SK-N-MC (cell line): ENCODE data around the gene LPXN.
A peak's percentile ranks its signal among the peaks of the same experiment; 100 is the strongest.

Experiments
- DNase-seq: peaks from one replicate; pipeline ENCODE4 v3.0.0-alpha.2; 2011; ENCODE audit warnings: low read depth, low spot score
- H3K27ac ChIP-seq: fragments of 200-600 bp; sonication (generic); 2 replicates; pipeline ENCODE4 v1.5.1; 2016; ENCODE audit warnings: mixed run types
- H3K36me3 ChIP-seq: fragments of 200-600 bp; sonication (generic); 2 replicates; pipeline ENCODE4 v1.6.1; 2017; ENCODE audit warnings: antibody characterized with exemption, low read length, mixed read lengths; ENCODE audit not compliant: insufficient read depth
- H3K4me3 ChIP-seq: fragments of 200-600 bp; sonication (generic); 2 replicates; pipeline ENCODE4 v1.5.1; 2016
- H3K9ac ChIP-seq: fragments of 200-600 bp; sonication (generic); 2 replicates; pipeline ENCODE4 v1.8.0; 2017; ENCODE audit warnings: mixed run types, mixed read lengths; ENCODE audit not compliant: insufficient read length
- H3K9me3 ChIP-seq: fragments of 200-600 bp; sonication (generic); 2 replicates; pipeline ENCODE4 v1.6.1; 2017; ENCODE audit warnings: low read depth, mild to moderate bottlenecking, antibody characterized with exemption, low read length, moderate library complexity, mixed read lengths
- EZH2 ChIP-seq: fragments of 200-600 bp; sonication (generic); IDR thresholded peaks from one replicate; pipeline ENCODE4 v1.6.1; 2017; ENCODE audit warnings: antibody characterized with exemption
- FOXP2 ChIP-seq: optimal IDR thresholded peaks from 2 replicates; pipeline ENCODE3; 2011; ENCODE audit warnings: mild to moderate bottlenecking, moderate library complexity; ENCODE audit not compliant: insufficient read depth; ENCODE audit errors: extremely low read length, control extremely low read depth
- POLR2AphosphoS5 ChIP-seq: IDR thresholded peaks from 2 replicates; pipeline ENCODE4 v1.6.1; 2012; ENCODE audit warnings: mild to moderate bottlenecking, low read depth, low read length, borderline replicate concordance

Gene LPXN

DNA sequence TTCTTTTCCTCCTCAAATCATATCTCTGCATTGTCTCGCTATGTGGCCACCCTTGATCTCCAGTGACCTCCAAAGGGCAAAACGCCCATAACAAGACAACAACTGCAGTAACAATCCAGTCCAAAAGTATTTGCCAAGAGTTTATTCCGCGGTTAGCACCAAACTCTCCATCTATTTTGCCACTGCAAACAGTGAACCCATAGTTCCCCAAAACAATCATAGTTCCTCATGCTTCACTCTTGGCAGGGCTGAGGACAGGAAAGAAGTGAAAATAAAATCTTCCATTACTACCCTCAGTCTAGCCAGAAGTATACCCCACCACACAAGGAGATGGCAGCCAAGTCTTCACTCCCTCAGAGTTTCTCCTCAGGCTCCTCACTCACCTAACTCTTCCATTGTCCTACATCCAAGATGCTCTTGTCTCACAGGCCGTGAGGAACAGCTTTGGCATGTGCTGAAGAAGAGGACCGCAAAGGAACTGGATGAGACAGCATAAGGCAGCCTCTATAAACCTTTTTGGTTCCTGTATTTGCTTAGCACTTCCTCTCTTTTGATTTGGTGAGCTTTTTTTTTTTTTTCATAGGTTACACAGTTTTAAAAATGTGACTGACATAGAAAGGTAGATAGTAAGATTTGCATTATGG lies at the start of gene LPXN:
Gene LPXN (minus strand): TSS at position 480 of the 644 bp plus-strand sequence. CDS start 84 bp downstream, at position 396.
- peaks cover 4% of the 10 kb centered on the region; the same call in 1 of the 2 replicates for H3K36me3 ChIP-seq
- H3K9me3 ChIP-seq = no peaks in the 10 kb centered on the region
- TF ChIP-seq FOXP2 = no peak
- no peak for TF ChIP-seq POLR2AphosphoS5
- no peak for TF ChIP-seq EZH2
- H3K4me3 ChIP-seq = no peak within 1 kb of the TSS; the same call in 1 of the 2 replicates
- DNase-seq = no peak
- peak within 1 kb of the TSS; percentile 97 for H3K9ac ChIP-seq
- 0 out of 2 replicates have a peak within 1 kb of the TSS, but pooled peaks have one; percentile 99 for H3K27ac ChIP-seq

DNA sequence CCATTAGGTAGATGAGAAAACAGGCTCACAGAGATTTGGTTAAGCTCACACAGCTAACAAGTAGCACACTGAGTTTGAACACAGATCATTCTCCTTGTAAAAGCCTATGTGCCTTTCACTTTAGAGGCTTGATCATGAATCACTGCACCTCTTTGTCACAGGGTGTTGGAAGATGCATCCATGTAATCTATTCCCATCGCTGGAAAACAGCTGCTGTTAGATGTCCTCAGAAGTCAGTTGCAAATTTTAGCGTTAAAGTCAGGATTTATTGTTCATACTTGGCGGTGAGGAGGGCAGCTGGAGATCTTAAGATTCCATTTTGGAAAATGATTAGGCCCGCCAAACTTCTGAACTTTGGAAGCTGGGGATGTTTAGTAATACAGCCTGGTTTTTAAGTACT lies 49.4 kb upstream of the LPXN start:
- H3K9ac ChIP-seq = no peak overlapping the region
- TF ChIP-seq POLR2AphosphoS5 (no peak), FOXP2 (no peak), EZH2 (no peak)
- no peak overlapping the region for H3K4me3 ChIP-seq
- H3K36me3 ChIP-seq = peaks cover 53% of the 10 kb centered on the region
- no peak for DNase-seq
- H3K9me3 ChIP-seq = no peaks in the 10 kb centered on the region
- H3K27ac ChIP-seq = no peak overlapping the region

GRCh38 chr11:58622344-58622743 lies 46.7 kb upstream of the LPXN start, which contains the start of gene CNTF:
TSS of gene CNTF (plus strand) at chr11:58622665. CDS start at chr11:58622753, 88 bp downstream.
- Histone ChIP-seq H3K27ac (no peak within 1 kb of the TSS), H3K4me3 (no peak within 1 kb of the TSS), H3K9me3 (no peaks in the 10 kb centered on the region), H3K36me3 (peaks cover 80% of the 10 kb centered on the region), H3K9ac (no peak within 1 kb of the TSS)
- TF ChIP-seq EZH2 (no peak), POLR2AphosphoS5 (no peak), FOXP2 (no peak)
- no peak for DNase-seq

GRCh38 chr11:58621586-58622262 lies 46.1 kb upstream of the LPXN start:
- DNase-seq = no peak
- peaks cover 86% of the 10 kb centered on the region for H3K36me3 ChIP-seq
- H3K27ac ChIP-seq = no peak overlapping the region
- TF ChIP-seq FOXP2 = no peak
- no peaks in the 10 kb centered on the region for H3K9me3 ChIP-seq
- H3K4me3 ChIP-seq = no peak overlapping the region
- no peak overlapping the region for H3K9ac ChIP-seq

- Histone ChIP-seq H3K9ac (no peak overlapping the region), H3K4me3 (no peak overlapping the region), H3K36me3 (peaks cover 98% of the 10 kb centered on the region), H3K9me3 (no peaks in the 10 kb centered on the region), H3K27ac (no peak overlapping the region)
- no peak for DNase-seq
- TF ChIP-seq FOXP2 (no peak), POLR2AphosphoS5 (no peak), EZH2 (no peak)
These were observed 42.4 kb upstream of the LPXN start for GRCh38 chr11:58617976-58618557.

GRCh38 chr11:58616594-58616993 lies 40.9 kb upstream of the LPXN start:
- H3K9ac ChIP-seq = no peak overlapping the region
- H3K9me3 ChIP-seq = no peaks in the 10 kb centered on the region
- no peak overlapping the region for H3K27ac ChIP-seq
- H3K36me3 ChIP-seq = peaks cover 98% of the 10 kb centered on the region
- TF ChIP-seq EZH2 (no peak), POLR2AphosphoS5 (no peak), FOXP2 (no peak)
- no peak for DNase-seq
- no peak overlapping the region for H3K4me3 ChIP-seq

GRCh38 chr11:58615559-58615958 lies 39.9 kb upstream of the LPXN start:
- Histone ChIP-seq H3K9ac (no peak overlapping the region), H3K36me3 (peaks cover 100% of the 10 kb centered on the region), H3K27ac (no peak overlapping the region), H3K4me3 (no peak overlapping the region), H3K9me3 (no peaks in the 10 kb centered on the region)
- TF ChIP-seq EZH2 (no peak), FOXP2 (no peak), POLR2AphosphoS5 (no peak)
- no peak for DNase-seq

DNA sequence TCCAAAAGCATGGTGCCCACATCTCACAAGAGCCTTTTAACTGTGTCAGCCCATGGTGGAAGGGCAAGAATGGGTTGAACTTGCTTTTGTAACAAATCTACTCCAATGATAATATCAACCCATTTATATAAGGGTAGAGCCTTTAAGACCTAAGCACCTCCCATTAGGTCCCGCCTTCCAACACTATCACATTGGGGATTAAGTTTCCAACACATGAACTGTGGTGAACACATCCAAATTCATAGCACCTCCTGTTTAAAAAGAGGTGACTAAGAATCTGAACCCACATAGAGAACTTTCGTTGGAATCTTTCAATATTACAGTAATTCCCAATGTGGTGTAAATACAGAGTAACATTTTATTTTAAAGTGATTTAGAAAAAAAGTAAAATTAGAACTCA lies 37.6 kb upstream of the LPXN start:
- no peak overlapping the region for H3K4me3 ChIP-seq
- no peak for DNase-seq
- peaks cover 92% of the 10 kb centered on the region for H3K36me3 ChIP-seq
- TF ChIP-seq EZH2 = no peak
- TF ChIP-seq FOXP2 = no peak
- no peak for TF ChIP-seq POLR2AphosphoS5
- H3K27ac ChIP-seq = no peak overlapping the region
- H3K9ac ChIP-seq = no peak overlapping the region
- no peaks in the 10 kb centered on the region for H3K9me3 ChIP-seq
